HepG2 (cell line): ENCODE measurements around the gene TIPIN. TPM values are rescaled to one million over a fixed set of nuclear protein-coding genes. Genes with fewer than 3 reads are reported as not detected.
A peak's percentile ranks its signal among the peaks of the same experiment; 100 is the strongest.

Source experiments
- ARID5B ChIP-seq: IDR thresholded peaks from 2 replicates; pipeline ENCODE4 v1.4.0; 2020; ENCODE audit warnings: mild to moderate bottlenecking, missing genetic modification reagents
- CAMTA2 ChIP-seq: sonication (generic); formaldehyde crosslinking; IDR thresholded peaks from 2 replicates; pipeline ENCODE4 v1.4.0; 2020; ENCODE audit warnings: mild to moderate bottlenecking, missing genetic modification reagents, borderline replicate concordance
- CBX5 ChIP-seq: sonication (generic); formaldehyde crosslinking; IDR thresholded peaks from 2 replicates; pipeline ENCODE4 v1.4.0; 2020; ENCODE audit warnings: missing genetic modification reagents, borderline replicate concordance
- CEBPG ChIP-seq: IDR thresholded peaks from 2 replicates; pipeline ENCODE4 v1.6.1; 2016
- DNMT3B ChIP-seq: conservative IDR thresholded peaks from 2 replicates; pipeline ENCODE4 v1.6.1; 2016; ENCODE audit warnings: missing biosample characterization, control low read depth
- ESRRA ChIP-seq: sonication (generic); formaldehyde crosslinking; IDR thresholded peaks from 2 replicates; pipeline ENCODE4 v1.5.1; 2020; ENCODE audit warnings: mild to moderate bottlenecking, low read depth, missing genetic modification reagents
- KDM2A ChIP-seq: sonication (generic); formaldehyde crosslinking; IDR thresholded peaks from 2 replicates; pipeline ENCODE4 v1.4.0; 2020; ENCODE audit warnings: low read depth, missing genetic modification reagents, borderline replicate concordance
- KDM5A ChIP-seq: fragments of 200-600 bp; sonication (generic); IDR thresholded peaks from 2 replicates; pipeline ENCODE4 v1.7.0; 2018; ENCODE audit warnings: antibody characterized with exemption, mild to moderate bottlenecking, low read length, borderline replicate concordance
- MAX ChIP-seq: IDR thresholded peaks from 2 replicates; pipeline ENCODE4 v1.6.1; 2012; ENCODE audit warnings: inconsistent platforms
- POGZ ChIP-seq: sonication (generic); formaldehyde crosslinking; IDR thresholded peaks from 2 replicates; pipeline ENCODE4 v1.4.0; 2020; ENCODE audit warnings: mild to moderate bottlenecking, missing genetic modification reagents
- TFDP2 ChIP-seq: sonication (generic); formaldehyde crosslinking; IDR thresholded peaks from 2 replicates; pipeline ENCODE4 v1.4.0; 2020; ENCODE audit warnings: missing genetic modification reagents
- XRCC5 ChIP-seq: fragments of 200-400 bp; formaldehyde crosslinking; optimal IDR thresholded peaks from 2 replicates; pipeline ENCODE3; 2017; ENCODE audit warnings: mild to moderate bottlenecking, low read length
- YEATS2 ChIP-seq: sonication (generic); formaldehyde crosslinking; IDR thresholded peaks from 2 replicates; pipeline ENCODE4 v1.4.0; 2020; ENCODE audit warnings: missing genetic modification reagents, borderline replicate concordance
- ZBTB8A ChIP-seq: sonication (generic); formaldehyde crosslinking; IDR thresholded peaks from 2 replicates; pipeline ENCODE4 v1.4.0; 2020; ENCODE audit warnings: mild to moderate bottlenecking, low read depth, missing genetic modification reagents, borderline replicate concordance
- ZFP41 ChIP-seq: sonication (generic); formaldehyde crosslinking; IDR thresholded peaks from 2 replicates; pipeline ENCODE4 v1.4.0; 2020; ENCODE audit warnings: mild to moderate bottlenecking, missing genetic modification reagents, borderline replicate concordance
- ZFP91 ChIP-seq: sonication (generic); formaldehyde crosslinking; IDR thresholded peaks from 2 replicates; pipeline ENCODE4 v1.9.0; 2022; ENCODE audit warnings: missing genetic modification reagents, mild to moderate bottlenecking, borderline replicate concordance
- ZNF224 ChIP-seq: sonication (generic); formaldehyde crosslinking; IDR thresholded peaks from 2 replicates; pipeline ENCODE4 v1.5.0; 2020; ENCODE audit warnings: mild to moderate bottlenecking, missing genetic modification reagents
- ZNF230 ChIP-seq: sonication (generic); formaldehyde crosslinking; IDR thresholded peaks from 2 replicates; pipeline ENCODE4 v1.4.0; 2020; ENCODE audit warnings: mild to moderate bottlenecking, missing genetic modification reagents
- ZNF24 ChIP-seq: fragments of 450-650 bp; IDR thresholded peaks from 2 replicates; pipeline ENCODE4 v1.6.1; 2017; ENCODE audit warnings: antibody characterized with exemption, mild to moderate bottlenecking
- ZNF329 ChIP-seq: sonication (generic); formaldehyde crosslinking; IDR thresholded peaks from 2 replicates; pipeline ENCODE4 v1.9.0; 2021; ENCODE audit warnings: low read depth, mild to moderate bottlenecking, missing genetic modification reagents
- ZNF367 ChIP-seq: sonication (generic); formaldehyde crosslinking; IDR thresholded peaks from 2 replicates; pipeline ENCODE4 v1.4.0; 2020; ENCODE audit warnings: missing genetic modification reagents, borderline replicate concordance
- ZNF703 ChIP-seq: sonication (generic); formaldehyde crosslinking; IDR thresholded peaks from 2 replicates; pipeline ENCODE4 v1.5.1; 2020; ENCODE audit warnings: missing genetic modification reagents, mild to moderate bottlenecking, moderate library complexity, borderline replicate concordance
- ZNF713 ChIP-seq: sonication (generic); formaldehyde crosslinking; IDR thresholded peaks from 2 replicates; pipeline ENCODE4 v1.4.0; 2020; ENCODE audit warnings: mild to moderate bottlenecking, missing genetic modification reagents
- polyA plus RNA-seq, 8 experiments: library from polyadenylated mRNA; depleted of rRNA in 3 of 8; stranded (reverse) in 7 of 8; unstranded in 1 of 8; fragments of >200 nt; fragmentation: Illumina TruSeq in 4 of 8; extraction: Trizol in 4 of 8; gene quantifications; 2 replicates each; pipeline versions ENCODE4 v1.2.1 to v1.2.3, GENCODE V29; 2011 to 2016; ENCODE audit warnings: low read depth in 4 of 8, missing spikeins in 1 of 8, mixed read lengths in 1 of 8; ENCODE audit not compliant: insufficient read depth in 1 of 8
- total RNA-seq, 5 experiments: library from RNA; depleted of rRNA; stranded (reverse); fragments of >200 nt; fragmentation: Illumina TruSeq; extraction: Trizol; gene quantifications; 2 replicates each; pipeline ENCODE4 v1.2.3, GENCODE V29; 2016; ENCODE audit warnings: low read depth in 1 of 5

TIPIN gene
- total and polyA plus RNA-seq, 2 of the 13 experiments (the other 11 are each of a cell fraction or from before 2014, with no cell fraction given): 2.7 to 28.6 TPM

- peak; percentile 16 for TF ChIP-seq XRCC5
- TF ChIP-seq ZNF367 (CRISPR knock-in tag): peak; percentile 18; the same call in 1 of the 2 replicates
- 0 out of 2 replicates have a peak, but pooled peaks have one; percentile 53 for TF ChIP-seq ZNF329 (CRISPR knock-in tag)
- peak; percentile 52; the same call in 1 of the 2 replicates for TF ChIP-seq YEATS2 (CRISPR knock-in tag)
- peak; percentile 81 for TF ChIP-seq MAX
- 0 out of 2 replicates have a peak, but pooled peaks have one; percentile 34 for TF ChIP-seq ZNF224 (CRISPR knock-in tag)
- TF ChIP-seq ZNF24: no peak
- TF ChIP-seq CBX5 (CRISPR knock-in tag): no peak; the same call in 1 of the 2 replicates
- no peak for TF ChIP-seq POGZ (CRISPR knock-in tag)
- TF ChIP-seq CAMTA2: peak; percentile 50; the same call in 1 of the 2 replicates
- 0 out of 2 replicates have a peak, but pooled peaks have one; percentile 2 for TF ChIP-seq ARID5B
- no peak for TF ChIP-seq DNMT3B (CRISPR knock-in tag)
- no peak for TF ChIP-seq CEBPG (CRISPR knock-in tag)
- peak; percentile 7; the same call in 1 of the 2 replicates for TF ChIP-seq TFDP2
- 0 out of 2 replicates have a peak, but pooled peaks have one; percentile 72 for TF ChIP-seq ZNF703
- TF ChIP-seq ZFP41 (CRISPR knock-in tag): no peak
- TF ChIP-seq ESRRA (CRISPR knock-in tag): 0 out of 2 replicates have a peak, but pooled peaks have one; percentile 8
- peak; percentile 38; the same call in 1 of the 2 replicates for TF ChIP-seq ZFP91 (CRISPR knock-in tag)
- TF ChIP-seq ZNF230: no peak
- TF ChIP-seq KDM2A (CRISPR knock-in tag): peak; percentile 47; the same call in 1 of the 2 replicates
- TF ChIP-seq KDM5A: no peak
- no peak for TF ChIP-seq ZNF713 (CRISPR knock-in tag)
- TF ChIP-seq ZBTB8A (CRISPR knock-in tag): peak; percentile 75; the same call in 1 of the 2 replicates
These were observed 62.1 kb downstream of the TIPIN start (continued) for GRCh38 chr15:66294157-66294931.
